Measurements from ENCODE around the gene FRG2C. TPM values are rescaled to one million over a fixed set of nuclear protein-coding genes. Genes with fewer than 3 reads are reported as not detected.
"Not testable (repeated sequence)": the region's sequence is repeated elsewhere in the genome, so short reads cannot be mapped to it uniquely, and the experiment has no call there.

FRG2C gene
- total and polyA plus RNA-seq, 4 donors, result not detected

DNA sequence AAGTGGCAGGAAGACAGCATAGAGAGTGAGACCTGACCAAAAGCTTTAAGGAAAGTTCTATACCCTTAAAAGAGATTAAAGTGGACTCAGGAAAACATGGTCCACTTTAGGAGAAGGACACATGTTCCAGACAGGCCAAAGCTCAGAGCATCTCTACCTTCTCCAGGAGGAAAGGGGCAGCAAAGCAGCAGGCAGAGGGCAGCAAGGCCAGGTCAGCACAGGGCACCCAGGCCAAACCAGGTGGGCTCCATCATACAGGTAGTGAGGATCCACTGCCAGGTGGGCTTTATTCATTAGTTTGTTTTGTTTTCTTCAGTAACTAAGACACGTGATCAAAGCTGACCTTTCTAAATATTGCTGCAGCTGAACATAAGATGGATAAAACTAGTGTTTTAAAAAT is 19.8 kb downstream of the FRG2C start:
- H3K36me3 ChIP-seq (ENCODE audit: control insufficient read depth in 1 of 2, insufficient read depth in 2 of 2, low read length in 1 of 2); intact Hi-C loops (cut with DNase I); H3K27me3 ChIP-seq (ENCODE audit: control insufficient read depth in 1 of 2, insufficient read depth in 2 of 2, low read length in 1 of 2); H3K9me3 ChIP-seq (ENCODE audit: control insufficient read depth, low read length); H3K4me1 ChIP-seq (ENCODE audit: control insufficient read depth in 1 of 2, insufficient read depth in 2 of 2, low read length in 2 of 2); ATAC-seq (ENCODE audit: low FRiP score); H3K27ac ChIP-seq (ENCODE audit: low read depth in 1 of 2, low read length in 2 of 2); H3K4me3 ChIP-seq (ENCODE audit: low read length in 2 of 2); DNase-seq: not testable (repeated sequence)
- WGBS, 2 donors, result 6 to 29% methylated on average over 1 of the region's 1 CpG

DNA sequence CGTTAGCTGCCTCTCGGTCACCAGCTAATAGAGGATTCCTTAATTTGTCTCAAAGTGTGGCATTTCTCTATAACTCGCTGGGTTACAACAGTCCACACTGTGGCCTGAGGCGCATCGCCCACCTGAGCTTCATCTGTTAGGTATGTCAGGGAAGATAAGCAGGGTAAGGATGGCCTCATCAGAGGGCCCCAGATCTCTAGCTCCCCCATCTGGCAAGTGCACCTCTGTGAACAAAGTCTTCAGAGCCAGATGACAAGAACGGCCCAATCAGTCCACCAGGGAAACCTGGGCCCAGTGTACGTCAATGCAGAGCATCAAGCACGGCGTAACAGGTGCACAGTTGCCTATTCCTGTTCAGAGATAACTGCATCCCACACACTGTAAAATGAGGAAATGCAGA is 23.2 kb downstream of the FRG2C start:
- no peaks in the 10 kb centered on the region for H3K4me1 ChIP-seq (ENCODE audit: control insufficient read depth in 1 of 2, insufficient read depth in 2 of 2, low read length in 2 of 2)

DNA sequence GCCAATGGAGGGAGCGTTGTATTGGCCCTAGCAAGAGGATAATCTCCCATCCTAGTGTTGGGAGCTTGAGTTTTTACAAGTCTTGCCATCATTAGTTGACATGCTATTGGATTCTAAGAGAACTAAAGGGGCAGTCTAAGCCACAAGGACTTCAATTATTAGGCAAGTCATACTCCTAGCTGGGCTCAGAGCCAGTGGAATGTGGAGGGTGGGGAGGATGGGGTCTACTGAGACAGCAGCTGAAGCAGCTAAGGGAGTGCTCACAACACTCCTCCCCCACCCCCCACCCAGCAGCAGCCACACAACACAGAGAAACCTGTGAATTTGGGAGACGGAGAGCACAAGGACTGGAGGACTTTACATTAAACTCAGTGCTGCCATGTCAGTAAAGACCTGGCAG is 27.9 kb downstream of the FRG2C start:
- intact Hi-C loops (cut with DNase I), result no loop called here
- ATAC-seq (ENCODE audit: low FRiP score) (no peak), DNase-seq (no peak)
- H3K4me3 ChIP-seq (ENCODE audit: low read length in 2 of 2), result no peak overlapping the region
- H3K36me3 ChIP-seq (ENCODE audit: control insufficient read depth in 1 of 2, insufficient read depth in 2 of 2, low read length in 1 of 2), result no peaks in the 10 kb centered on the region
- 40 to 56% methylated on average over 2 of the region's 2 CpGs for WGBS, 2 donors
- no peaks in the 10 kb centered on the region for H3K27me3 ChIP-seq (ENCODE audit: control insufficient read depth in 1 of 2, insufficient read depth in 2 of 2, low read length in 1 of 2)
- peaks cover 2% of the 10 kb centered on the region for H3K9me3 ChIP-seq (ENCODE audit: control insufficient read depth, low read length)
- H3K27ac ChIP-seq (ENCODE audit: low read depth in 1 of 2, low read length in 2 of 2), result no peak overlapping the region
- no peaks in the 10 kb centered on the region for H3K4me1 ChIP-seq (ENCODE audit: control insufficient read depth in 1 of 2, insufficient read depth in 2 of 2, low read length in 2 of 2)

More for the DNA sequence above, 23.2 kb downstream of the FRG2C start:
- no peaks in the 10 kb centered on the region for H3K36me3 ChIP-seq (ENCODE audit: control insufficient read depth in 1 of 2, insufficient read depth in 2 of 2, low read length in 1 of 2)
- intact Hi-C loops (cut with DNase I), result no loop called here
- no peak overlapping the region for H3K4me3 ChIP-seq (ENCODE audit: low read length in 2 of 2)
- ATAC-seq (ENCODE audit: low FRiP score) (no peak), DNase-seq (no peak)
- WGBS, 2 donors, result 92% methylated on average over 9 of the region's 9 CpGs
- no peaks in the 10 kb centered on the region for H3K27me3 ChIP-seq (ENCODE audit: control insufficient read depth in 1 of 2, insufficient read depth in 2 of 2, low read length in 1 of 2)
- peaks cover 5% of the 10 kb centered on the region for H3K9me3 ChIP-seq (ENCODE audit: control insufficient read depth, low read length)
- no peak overlapping the region for H3K27ac ChIP-seq (ENCODE audit: low read depth in 1 of 2, low read length in 2 of 2)

Small RNA genes within 50 kb of the gene (microRNA-seq; reads per million reads assigned to microRNA genes)
- gene MIR1324, result 0 reads per million in 2 donors

Other genes with a start within 250 kb of the FRG2C start
- gene ZNF717, start 121.2 kb downstream of the FRG2C start, total RNA-seq, result 10 to 100 TPM; 11.6 to 17.2 TPM
- 1 to 10 TPM; 1.4 to 5.9 TPM for gene ZNF717, start 121.2 kb downstream of the FRG2C start, polyA plus RNA-seq

Measured in aorta (tissue), 5 donors.